HG03025 (cell line): ENCODE results near the gene B3GNT9.
A peak's percentile ranks its signal among the peaks of the same experiment; 100 is the strongest.
"Not testable (repeated sequence)": the region's sequence is repeated elsewhere in the genome, so short reads cannot be mapped to it uniquely, and the experiment has no call there.

Source experiments
- ATAC-seq: cut with Tn5 transposase; IDR thresholded peaks from one replicate; pipeline ENCODE4 v1.9.1; 2021; ENCODE audit warnings: mild to moderate bottlenecking, moderate library complexity; ENCODE audit not compliant: unreplicated experiment, low FRiP score

The B3GNT9 gene

GRCh38 chr16:67154578-67155294 lies 3.9 kb upstream of the B3GNT9 start:
- no peak for ATAC-seq

- ATAC-seq: no peak
Observed at GRCh38 chr16:67151431-67152097, 766 bp upstream of the B3GNT9 start.

- ATAC-seq: peak; percentile 25
Observed at GRCh38 chr16:67150047-67150832, 558 bp downstream of the B3GNT9 start.

- no peak for ATAC-seq
Observed at GRCh38 chr16:67149276-67150046, 1.3 kb downstream of the B3GNT9 start.

GRCh38 chr16:67148656-67149275 lies 2.0 kb downstream of the B3GNT9 start:
- ATAC-seq: no peak

DNA sequence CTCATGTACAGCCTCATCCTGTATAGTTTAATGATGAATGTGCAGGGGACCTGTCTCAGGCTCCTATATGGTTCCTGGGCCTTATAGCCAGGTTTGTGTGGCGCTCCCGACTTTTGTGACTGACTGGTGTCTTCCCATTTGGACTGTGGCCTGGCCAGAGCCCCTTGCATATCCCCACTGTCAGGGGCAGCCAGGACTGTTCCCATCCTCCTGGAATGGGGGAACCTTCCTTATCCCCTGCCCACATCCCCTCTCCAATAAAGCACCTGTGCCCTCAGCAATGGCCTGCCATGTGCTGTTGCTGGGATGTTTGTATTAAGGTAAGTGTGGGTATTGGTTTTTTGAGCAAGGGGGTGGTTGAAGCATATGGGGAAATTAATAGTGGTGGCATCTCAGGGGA lies 2.6 kb downstream of the B3GNT9 start:
- ATAC-seq: no peak

GRCh38 chr16:67147437-67148140 lies 3.2 kb downstream of the B3GNT9 start:
- no peak for ATAC-seq

- ATAC-seq: no peak
Observed at GRCh38 chr16:67146523-67147357, 4.1 kb downstream of the B3GNT9 start.

GRCh38 chr16:67145746-67146145 lies 5.1 kb downstream of the B3GNT9 start:
- ATAC-seq: no peak

GRCh38 chr16:67144943-67145342 lies 5.9 kb downstream of the B3GNT9 start:
- no peak for ATAC-seq

GRCh38 chr16:67142342-67142741 lies 8.5 kb downstream of the B3GNT9 start:
- no peak for ATAC-seq

GRCh38 chr16:67141391-67141790 lies 9.4 kb downstream of the B3GNT9 start:
- ATAC-seq: no peak

- no peak for ATAC-seq
Observed at GRCh38 chr16:67137605-67138004, 13.2 kb downstream of the B3GNT9 start.

- ATAC-seq: no peak
Observed at GRCh38 chr16:67129422-67129821, 21.4 kb downstream of the B3GNT9 start.

DNA sequence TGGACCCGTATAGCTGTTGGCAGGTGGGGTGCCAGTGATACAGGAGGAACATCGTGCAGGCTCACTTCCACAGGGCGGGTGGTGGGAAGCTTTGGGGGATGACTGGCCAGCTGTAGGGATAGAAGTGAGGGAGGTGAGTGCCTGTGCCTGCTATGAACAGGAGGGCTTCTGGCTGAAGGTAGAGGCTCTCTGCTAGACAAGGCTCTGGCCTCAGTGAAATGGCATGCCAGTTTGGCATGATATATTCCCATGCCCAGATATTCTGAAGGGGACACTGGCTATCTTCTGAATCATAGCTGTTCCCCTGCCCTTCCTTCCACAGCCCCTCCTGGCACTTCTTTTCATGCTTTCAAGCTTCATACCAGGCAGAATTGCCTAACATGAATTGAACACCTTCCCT lies 21.9 kb downstream of the B3GNT9 start:
- no peak for ATAC-seq

- ATAC-seq: no peak
Observed at GRCh38 chr16:67128417-67128816, 22.4 kb downstream of the B3GNT9 start.

DNA sequence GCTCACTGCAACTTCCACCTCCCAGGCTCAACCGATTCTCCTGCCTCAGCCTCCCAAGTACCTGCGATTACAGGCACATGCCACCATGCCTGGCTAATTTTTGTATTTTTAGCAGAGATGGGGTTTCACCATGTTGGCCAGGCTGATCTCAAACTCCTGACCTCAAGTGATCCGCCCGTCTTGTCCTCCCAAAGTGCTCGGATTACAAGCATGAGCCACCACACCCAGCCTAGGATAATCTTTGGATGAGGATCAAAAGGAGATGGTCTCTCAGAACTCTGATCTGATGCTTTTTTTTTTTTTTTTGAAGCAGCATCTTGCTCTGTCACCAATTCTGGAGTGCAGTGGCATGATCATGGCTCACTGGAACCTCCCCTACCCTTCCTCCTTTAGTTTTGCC lies 28.0 kb downstream of the B3GNT9 start:
- not testable (repeated sequence) for ATAC-seq

GRCh38 chr16:67120025-67120424 lies 30.8 kb downstream of the B3GNT9 start:
- ATAC-seq: no peak

DNA sequence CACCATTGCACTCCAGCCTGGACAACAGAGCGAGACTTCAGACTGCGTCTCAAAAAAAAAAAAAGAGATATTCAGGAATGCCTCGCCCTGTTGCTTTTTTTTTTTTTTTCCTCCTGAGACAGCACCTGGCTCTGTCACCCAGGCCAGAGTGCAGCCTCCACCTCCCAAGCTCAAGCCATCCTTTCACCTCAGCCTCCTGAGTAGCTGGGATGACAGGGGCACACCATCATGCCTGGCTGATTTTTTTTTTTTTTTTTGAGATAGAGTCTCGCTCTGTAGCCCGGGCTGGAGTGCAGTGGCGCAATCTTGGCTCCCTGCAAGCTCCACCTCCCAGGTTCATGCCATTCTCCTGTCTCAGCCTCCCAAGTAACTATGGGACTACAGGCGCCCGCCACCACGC lies 33.1 kb downstream of the B3GNT9 start:
- no peak for ATAC-seq
